SU-DHL-6 (cell line): ENCODE measurements around the gene SH3BGRL2.
"Not testable (repeated sequence)": the region's sequence is repeated elsewhere in the genome, so short reads cannot be mapped to it uniquely, and the experiment has no call there.

Experiments used
- H2AFZ ChIP-seq: fragments of 200-600 bp; sonication (generic); 2 replicates; pipeline ENCODE4 v1.6.1; 2014; ENCODE audit warnings: low read depth, mild to moderate bottlenecking, moderate library complexity, mixed read lengths, antibody characterized with exemption, low read length; ENCODE audit not compliant: severe bottlenecking
- H3F3A ChIP-seq: fragments of 200-600 bp; shearing (Covaris generic); 2 replicates; pipeline ENCODE4 v1.6.0; 2016; ENCODE audit warnings: antibody characterized with exemption, mild to moderate bottlenecking; ENCODE audit not compliant: insufficient read depth
- H3K27ac ChIP-seq: fragments of 200-600 bp; sonication (generic); 2 replicates; pipeline ENCODE4 v1.5.1; 2016; ENCODE audit warnings: low read depth, mild to moderate bottlenecking, low read length, moderate library complexity, mixed read lengths
- H3K27me3 ChIP-seq: fragments of 200-600 bp; sonication (generic), shearing (Covaris generic); 2 replicates; pipeline ENCODE4 v1.6.0; 2014; ENCODE audit warnings: mild to moderate bottlenecking, low read length
- H3K36me3 ChIP-seq: fragments of 200-600 bp; sonication (generic); 2 replicates; pipeline ENCODE4 v1.6.1; 2014; ENCODE audit warnings: mild to moderate bottlenecking, low read length, mixed read lengths
- H3K4me2 ChIP-seq: fragments of 300-600, 200-600 bp; shearing (Covaris generic), sonication (generic); 2 replicates; pipeline ENCODE4 v1.6.0; 2014; ENCODE audit warnings: low read length, low read depth, mild to moderate bottlenecking; ENCODE audit not compliant: poor library complexity, severe bottlenecking
- H3K4me3 ChIP-seq: fragments of 200-600 bp; sonication (generic); 2 replicates; pipeline ENCODE4 v1.5.1; 2014; ENCODE audit warnings: antibody characterized with exemption, low read length, mild to moderate bottlenecking, mixed read lengths; ENCODE audit not compliant: insufficient read depth, poor library complexity, severe bottlenecking
- H3K79me2 ChIP-seq: fragments of 200-600 bp; sonication (generic); 2 replicates; pipeline ENCODE4 v1.6.1; 2014; ENCODE audit warnings: mild to moderate bottlenecking, low read length, moderate library complexity; ENCODE audit not compliant: insufficient read depth
- H3K9ac ChIP-seq: fragments of 200-600 bp; sonication (generic); 2 replicates; pipeline ENCODE4 v1.7.0; 2014; ENCODE audit warnings: mild to moderate bottlenecking, low read length
- H3K9me2 ChIP-seq: fragments of 200-600 bp; sonication (generic); replicated peaks from 2 replicates; pipeline ENCODE4 v1.6.1; 2014; ENCODE audit warnings: low read length; ENCODE audit not compliant: insufficient read depth
- H3K9me3 ChIP-seq: fragments of 200-600 bp; sonication (generic); 2 replicates; pipeline ENCODE4 v1.6.1; 2014; ENCODE audit warnings: low read length, mixed read lengths; ENCODE audit not compliant: insufficient read depth
- H4K20me1 ChIP-seq: fragments of 200-600 bp; sonication (generic); 2 replicates; pipeline ENCODE4 v1.6.1; 2014; ENCODE audit warnings: low read depth, mild to moderate bottlenecking, antibody characterized with exemption, low read length, moderate library complexity, mixed read lengths
- EZH2phosphoT487 ChIP-seq: fragments of 200-600 bp; sonication (generic), shearing (Covaris generic); conservative IDR thresholded peaks from 2 replicates; pipeline ENCODE4 v1.6.1; 2018; ENCODE audit warnings: mild to moderate bottlenecking, antibody characterized with exemption, low read length, moderate library complexity, mixed read lengths
- TF ChIP-seq, protein P1 (sequence below): fragments of 200-600 bp; sonication (generic); IDR thresholded peaks from one replicate; pipeline ENCODE4 v1.5.1; 2017; ENCODE audit warnings: antibody characterized with exemption, mild to moderate bottlenecking, low read length, moderate library complexity; ENCODE audit not compliant: insufficient read depth, poor library complexity, severe bottlenecking

The SH3BGRL2 gene

DNA sequence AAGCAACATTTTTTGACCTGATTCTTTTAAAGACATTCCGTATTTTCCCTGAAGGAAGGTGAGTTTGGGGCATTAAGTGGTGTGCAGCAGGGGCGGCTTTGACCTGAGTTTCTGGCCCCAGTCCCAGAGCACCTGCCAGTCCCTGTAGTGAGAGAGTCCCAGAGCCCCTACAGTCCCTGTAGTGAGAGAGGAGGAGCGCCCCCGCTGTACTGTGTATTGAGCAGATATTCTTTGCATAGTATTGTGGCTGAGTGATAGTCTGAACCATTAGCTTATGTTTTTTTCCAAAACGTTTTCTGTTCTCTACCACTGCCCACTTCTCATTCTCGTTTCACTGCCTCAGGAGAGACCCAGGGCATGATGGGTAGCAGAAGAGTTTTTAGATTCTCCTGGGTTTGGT, 17.2 kb upstream of the SH3BGRL2 start:
- Histone ChIP-seq H3K9me3 (no peaks in the 10 kb centered on the region), H3K4me2 (no peak overlapping the region), H3F3A (no peaks in the 10 kb centered on the region), H3K27me3 (no peaks in the 10 kb centered on the region), H3K36me3 (no peaks in the 10 kb centered on the region), H4K20me1 (no peaks in the 10 kb centered on the region), H3K9me2 (no peaks in the 10 kb centered on the region), H3K9ac (no peak overlapping the region), H3K27ac (no peak overlapping the region), H3K4me3 (no peak overlapping the region), H3K79me2 (no peaks in the 10 kb centered on the region), H2AFZ (no peak overlapping the region)
- TF ChIP-seq, protein P1, sequence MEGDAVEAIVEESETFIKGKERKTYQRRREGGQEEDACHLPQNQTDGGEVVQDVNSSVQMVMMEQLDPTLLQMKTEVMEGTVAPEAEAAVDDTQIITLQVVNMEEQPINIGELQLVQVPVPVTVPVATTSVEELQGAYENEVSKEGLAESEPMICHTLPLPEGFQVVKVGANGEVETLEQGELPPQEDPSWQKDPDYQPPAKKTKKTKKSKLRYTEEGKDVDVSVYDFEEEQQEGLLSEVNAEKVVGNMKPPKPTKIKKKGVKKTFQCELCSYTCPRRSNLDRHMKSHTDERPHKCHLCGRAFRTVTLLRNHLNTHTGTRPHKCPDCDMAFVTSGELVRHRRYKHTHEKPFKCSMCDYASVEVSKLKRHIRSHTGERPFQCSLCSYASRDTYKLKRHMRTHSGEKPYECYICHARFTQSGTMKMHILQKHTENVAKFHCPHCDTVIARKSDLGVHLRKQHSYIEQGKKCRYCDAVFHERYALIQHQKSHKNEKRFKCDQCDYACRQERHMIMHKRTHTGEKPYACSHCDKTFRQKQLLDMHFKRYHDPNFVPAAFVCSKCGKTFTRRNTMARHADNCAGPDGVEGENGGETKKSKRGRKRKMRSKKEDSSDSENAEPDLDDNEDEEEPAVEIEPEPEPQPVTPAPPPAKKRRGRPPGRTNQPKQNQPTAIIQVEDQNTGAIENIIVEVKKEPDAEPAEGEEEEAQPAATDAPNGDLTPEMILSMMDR = no peak
- TF ChIP-seq EZH2phosphoT487 = no peak

DNA sequence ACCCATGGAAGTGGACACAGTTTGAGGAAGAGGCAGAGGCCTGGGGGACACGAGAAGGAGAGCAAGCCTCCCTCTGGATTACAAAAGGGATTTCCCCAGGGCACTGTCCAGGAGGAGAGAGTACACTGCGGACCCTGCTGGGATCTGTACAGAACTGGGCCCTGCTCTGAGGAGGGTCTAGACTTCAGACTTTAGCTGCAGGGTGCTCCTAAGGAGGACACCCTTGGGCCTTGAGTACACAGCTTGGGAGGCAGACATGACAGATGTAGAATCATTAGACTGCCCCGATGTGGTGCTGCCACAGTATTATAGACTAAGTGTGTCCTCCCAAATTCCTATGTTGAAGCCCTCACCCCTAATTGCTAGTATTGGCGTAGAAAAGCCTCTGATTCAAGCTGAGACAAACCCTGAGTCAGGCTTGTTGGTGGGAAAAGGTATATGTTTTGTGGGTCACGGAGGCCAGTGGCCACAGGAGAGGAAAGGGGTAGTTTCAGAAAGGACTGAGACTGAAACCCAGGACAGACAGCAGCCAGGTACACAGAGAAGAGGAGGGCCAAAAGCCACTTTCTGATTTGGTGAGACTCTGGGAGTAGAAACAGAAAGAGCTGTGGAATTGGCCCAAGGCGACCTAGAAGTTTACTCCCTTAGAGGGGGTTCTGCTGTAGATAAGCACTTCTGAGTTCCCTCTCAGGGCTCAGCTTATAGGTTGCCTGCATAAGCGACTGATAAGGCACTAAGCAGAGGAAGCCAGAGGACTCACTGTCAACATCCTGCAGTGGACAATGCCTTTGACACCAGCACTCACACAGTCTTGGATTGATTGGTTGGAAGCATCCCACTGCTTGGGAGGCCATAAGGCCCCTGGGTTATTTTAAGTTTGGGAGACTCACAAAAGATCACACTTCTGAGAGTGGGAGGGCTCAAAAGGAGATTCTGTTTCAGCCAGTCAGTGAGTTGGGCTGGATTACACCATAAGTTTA, 16.5 kb upstream of the SH3BGRL2 start:
- Histone ChIP-seq H3K27ac (no peak overlapping the region), H3K4me3 (no peak overlapping the region), H3K27me3 (no peaks in the 10 kb centered on the region), H3K9ac (no peak overlapping the region), H3K4me2 (no peak overlapping the region), H3F3A (no peaks in the 10 kb centered on the region), H3K9me3 (no peaks in the 10 kb centered on the region), H3K36me3 (no peaks in the 10 kb centered on the region), H3K9me2 (no peaks in the 10 kb centered on the region), H2AFZ (no peak overlapping the region), H4K20me1 (no peaks in the 10 kb centered on the region), H3K79me2 (no peaks in the 10 kb centered on the region)
- TF ChIP-seq EZH2phosphoT487 = no peak
- TF ChIP-seq, protein P1 = no peak

DNA sequence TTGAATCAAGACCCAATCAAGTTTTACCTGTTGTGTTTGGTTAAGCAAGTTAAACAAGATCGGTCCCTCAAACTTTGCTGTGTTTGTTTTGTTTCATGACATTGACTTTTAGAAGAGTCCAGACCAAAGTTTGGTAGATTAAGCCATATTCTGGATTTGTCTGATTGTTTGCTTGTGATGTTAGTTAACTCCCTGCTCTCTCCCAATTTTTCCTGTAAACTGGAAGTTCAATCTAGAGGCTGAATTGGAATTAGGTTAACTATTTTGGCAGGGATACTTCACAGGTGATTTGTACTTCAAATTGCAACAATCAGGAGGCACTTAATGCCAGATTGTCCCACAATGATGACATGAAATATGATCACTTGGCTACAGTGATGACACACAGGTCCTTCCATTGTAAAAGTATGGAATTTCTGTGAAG, 13.6 kb upstream of the SH3BGRL2 start:
- Histone ChIP-seq H3K79me2 (no peaks in the 10 kb centered on the region), H3K4me3 (no peak overlapping the region), H3K9me3 (no peaks in the 10 kb centered on the region), H3K27ac (no peak overlapping the region), H3F3A (no peaks in the 10 kb centered on the region), H3K27me3 (no peaks in the 10 kb centered on the region), H3K36me3 (no peaks in the 10 kb centered on the region), H4K20me1 (no peaks in the 10 kb centered on the region), H3K9ac (no peak overlapping the region), H2AFZ (no peak overlapping the region), H3K4me2 (no peak overlapping the region), H3K9me2 (no peaks in the 10 kb centered on the region)
- TF ChIP-seq, protein P1 = no peak
- TF ChIP-seq EZH2phosphoT487 = no peak

DNA sequence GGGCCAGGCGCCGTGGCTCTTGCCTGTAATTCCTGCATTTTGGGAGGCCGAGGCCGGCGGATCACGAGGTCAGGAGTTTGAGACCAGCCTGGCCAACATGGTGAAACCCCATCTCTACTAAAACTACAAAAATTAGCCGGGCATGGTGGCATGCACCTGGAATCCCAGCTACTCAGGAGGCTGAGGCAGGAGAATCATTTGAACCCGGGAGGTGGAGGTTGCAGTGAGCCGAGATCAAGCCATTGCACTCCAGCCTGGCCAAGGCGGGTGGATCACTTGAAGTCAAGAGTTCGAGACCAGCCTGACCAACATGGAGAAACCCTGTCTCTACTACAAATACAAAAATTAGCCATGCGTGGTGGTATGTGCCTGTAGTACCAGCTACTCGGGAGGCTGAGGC, 12.7 kb upstream of the SH3BGRL2 start:
- not testable (repeated sequence) for H3F3A ChIP-seq, H3K4me2 ChIP-seq, H3K9me3 ChIP-seq, H4K20me1 ChIP-seq, H2AFZ ChIP-seq, H3K9ac ChIP-seq, H3K27me3 ChIP-seq, H3K36me3 ChIP-seq, H3K79me2 ChIP-seq, H3K9me2 ChIP-seq, H3K27ac ChIP-seq, H3K4me3 ChIP-seq
